ENCODE data around the gene NCR2. TPM values are rescaled to one million over a fixed set of nuclear protein-coding genes. Genes with fewer than 3 reads are reported as not detected.

The NCR2 gene
- total and polyA plus RNA-seq, 2 of the 13 experiments (the other 11 are each of a cell fraction or from before 2014, with no cell fraction given): not detected

GRCh38 chr6:41360314-41360685 lies 24.9 kb downstream of the NCR2 start:
- intact Hi-C loops (cut with micrococcal nuclease; ENCODE audit: unreplicated experiment): no loop called here

More at GRCh38 chr6:41360314-41360685, 24.9 kb downstream of the NCR2 start:
- WGBS (ENCODE audit: low lambda C conversion rate): 42% methylated on average over 2 of the region's 2 CpGs
- Histone ChIP-seq H3K4me3 (replicated peaks in 1 of 3; ENCODE audit: insufficient read depth in 1 of 3, low read depth in 2 of 3, low read length in 3 of 3) (no peak overlapping the region), H3K4me2 (ENCODE audit: low read depth, low read length) (no peak overlapping the region), H2AFZ (ENCODE audit: low read length) (no peak overlapping the region), H3K4me1 (ENCODE audit: insufficient read depth, low read length) (no peaks in the 10 kb centered on the region), H4K20me1 (ENCODE audit: insufficient read depth, low read length) (no peaks in the 10 kb centered on the region), H3K9ac (ENCODE audit: insufficient read depth, low read depth, low read length) (no peak overlapping the region), H3K9me3 (ENCODE audit: low read length) (peaks cover 18% of the 10 kb centered on the region), H3K79me2 (ENCODE audit: insufficient read depth, low read length) (no peaks in the 10 kb centered on the region), H3K27ac (ENCODE audit: extremely low read length, insufficient read depth, low read length) (no peak overlapping the region), H3K36me3 (replicated peaks in 1 of 2; ENCODE audit: control insufficient read depth in 1 of 2, insufficient read depth in 2 of 2, low read length in 2 of 2) (no peaks in the 10 kb centered on the region), H3K27me3 (ENCODE audit: control insufficient read depth in 1 of 2, insufficient read depth in 2 of 2, low read length in 2 of 2) (peaks cover 2 to 19% of the 10 kb centered on the region in 2 experiments; a peak in 2 of 5 replicates)
- FAIRE-seq (no peak), DNase-seq (ENCODE audit: low spot score) (no peak), ATAC-seq (no peak)
- POLR2A ChIA-PET: no interaction called here
- TF ChIP-seq NPAS2 (CRISPR knock-in tag; IDR thresholded peaks at IDR 0.05; ENCODE audit: borderline replicate concordance) (no peak), CENPBD1 (CRISPR knock-in tag; IDR thresholded peaks at IDR 0.05; ENCODE audit: borderline replicate concordance, low read depth) (no peak), ZNF24 (IDR thresholded peaks at IDR 0.05) (no peak), SRY (CRISPR knock-in tag; IDR thresholded peaks at IDR 0.05) (no peak), AGO2 (optimal IDR thresholded peaks at IDR 0.05; ENCODE audit: low read depth, low read length) (no peak), ZNF367 (CRISPR knock-in tag; IDR thresholded peaks at IDR 0.05; ENCODE audit: borderline replicate concordance) (no peak), MBD4 (IDR thresholded peaks at IDR 0.05; ENCODE audit: borderline replicate concordance, low read length) (no peak), RNF2 (conservative IDR thresholded peaks at IDR 0.05; ENCODE audit: low read depth) (no peak), ZNF577 (CRISPR knock-in tag; IDR thresholded peaks at IDR 0.05; ENCODE audit: borderline replicate concordance, low read depth) (no peak), SIX1 (CRISPR knock-in tag; IDR thresholded peaks at IDR 0.05; ENCODE audit: borderline replicate concordance) (no peak), ZNF776 (CRISPR knock-in tag; IDR thresholded peaks at IDR 0.05) (no peak), SP140L (CRISPR knock-in tag; IDR thresholded peaks at IDR 0.05; ENCODE audit: borderline replicate concordance) (no peak), NFE2L2 (IDR thresholded peaks at IDR 0.05; ENCODE audit: low read length) (no peak), MED8 (CRISPR knock-in tag; IDR thresholded peaks at IDR 0.05; ENCODE audit: insufficient replicate concordance) (no peak), ADNP (CRISPR knock-in tag; IDR thresholded peaks at IDR 0.05) (no peak), CSRNP1 (CRISPR knock-in tag; IDR thresholded peaks at IDR 0.05) (no peak), ZNF597 (CRISPR knock-in tag; IDR thresholded peaks at IDR 0.05) (no peak), ZNF574 (CRISPR knock-in tag; IDR thresholded peaks at IDR 0.05) (no peak)
- CTCF ChIA-PET (ENCODE audit: low intra/inter-chr PET ratio, low total read pairs): no interaction called here
- BruUV-seq (replicated peaks): no TSS peak
- in situ Hi-C loops (cut with HindIII; ENCODE audit: extremely low pct_ligation_motif_present, low pct_unique_long_range_greater_than_20kb): loop anchor here (25.0 kb wide), 1 partner anchor 677 kb away; no protein-coding TSS in a partner anchor

Data from HepG2 (cell line).